Suprapubic skin (tissue), 4 donors: ENCODE results near the gene CD48. TPM values are rescaled to one million over a fixed set of nuclear protein-coding genes. Genes with fewer than 3 reads are reported as not detected.

Source experiments
- DNase-seq, 2 donors: peaks; one replicate each; pipeline ENCODE4 v3.0.0-alpha.2; 2019; ENCODE audit warnings: low spot score in 2 of 2
- H3K27ac ChIP-seq: fragments of 200-600 bp; sonication (generic); one replicate; pipeline ENCODE4 v1.5.1; 2019
- H3K27me3 ChIP-seq: fragments of 200-600 bp; sonication (generic); one replicate; pipeline ENCODE4 v1.5.1; 2019
- H3K36me3 ChIP-seq: fragments of 200-600 bp; sonication (generic); one replicate; pipeline ENCODE4 v1.5.1; 2019
- H3K4me1 ChIP-seq: fragments of 200-600 bp; sonication (generic); one replicate; pipeline ENCODE4 v1.5.1; 2019
- H3K4me3 ChIP-seq: fragments of 200-600 bp; sonication (generic); one replicate; pipeline ENCODE4 v1.5.1; 2019; ENCODE audit warnings: mild to moderate bottlenecking
- H3K9me3 ChIP-seq: fragments of 200-600 bp; sonication (generic); one replicate; pipeline ENCODE4 v1.5.1; 2019
- CTCF ChIP-seq, 2 donors: fragments of 200-600 bp in 1 of 2; fragments of 450-650 bp in 1 of 2; sonication (generic) in 1 of 2; IDR thresholded peaks; one replicate each; pipeline ENCODE4 v1.5.1; 2016 to 2019; ENCODE audit warnings: antibody characterized with exemption in 2 of 2, mild to moderate bottlenecking in 1 of 2, moderate library complexity in 1 of 2
- EP300 ChIP-seq: sonication (generic); formaldehyde crosslinking; IDR thresholded peaks from one replicate; pipeline ENCODE4 v1.6.1; 2017; ENCODE audit warnings: antibody characterized with exemption
- POLR2A ChIP-seq, 2 donors: fragments of 450-650 bp; IDR thresholded peaks; one replicate each; pipeline ENCODE4 v1.6.1; 2017; ENCODE audit warnings: antibody characterized with exemption in 2 of 2, mild to moderate bottlenecking in 2 of 2, moderate library complexity in 2 of 2
- POLR2AphosphoS5 ChIP-seq, 3 donors: sonication (generic); formaldehyde crosslinking; IDR thresholded peaks; one replicate each; pipeline ENCODE4 v1.6.1; 2017; ENCODE audit warnings: antibody characterized with exemption in 3 of 3
- WGBS: methylation state at CpG from one replicate; pipeline ENCODE4 v1.1.5; 2018; 5-methylcytosine and 5-hydroxymethylcytosine counted together
- total RNA-seq, 4 donors: library from RNA; depleted of rRNA; stranded (reverse); fragments of >200 nt; gene quantifications; one replicate each; pipeline ENCODE4 v1.1.0, GENCODE V29; 2016

The CD48 gene
- total RNA-seq, 4 donors from 2014 or later = 0.60 to 1.6 (median 1.0) TPM; not detected in 1

DNA sequence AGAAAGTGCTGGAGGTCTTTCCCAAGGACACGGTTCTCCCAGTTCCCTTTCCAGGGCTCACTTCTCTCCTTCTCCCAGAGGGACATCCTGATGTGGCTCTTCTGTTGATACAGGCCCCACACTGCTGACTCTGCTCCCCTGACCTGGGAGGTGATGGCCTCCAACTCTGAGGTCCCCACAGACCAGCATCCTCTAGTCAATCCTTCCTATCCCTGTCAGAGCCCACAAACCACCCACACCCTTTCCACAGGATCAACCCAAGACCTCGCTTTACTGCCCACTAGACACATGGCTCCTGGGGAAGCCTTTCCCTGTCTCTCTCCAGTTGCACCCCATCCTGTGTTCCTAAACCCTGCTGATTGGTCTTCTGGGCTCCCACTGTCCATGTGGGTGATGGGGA, 39.0 kb upstream of the CD48 start:
- no peaks in the 10 kb centered on the region for H3K36me3 ChIP-seq
- no peak overlapping the region for H3K27ac ChIP-seq
- no peak overlapping the region for H3K4me3 ChIP-seq
- no peaks in the 10 kb centered on the region for H3K4me1 ChIP-seq
- no peak for DNase-seq
- H3K27me3 ChIP-seq = no peaks in the 10 kb centered on the region
- WGBS = 83% methylated on average over 2 of the region's 2 CpGs
- TF ChIP-seq CTCF (IDR thresholded peaks at IDR 0.05) (no peak), EP300 (no peak), POLR2AphosphoS5 (IDR thresholded peaks at IDR 0.05) (no peak), POLR2A (IDR thresholded peaks at IDR 0.05) (no peak)
- no peaks in the 10 kb centered on the region for H3K9me3 ChIP-seq

DNA sequence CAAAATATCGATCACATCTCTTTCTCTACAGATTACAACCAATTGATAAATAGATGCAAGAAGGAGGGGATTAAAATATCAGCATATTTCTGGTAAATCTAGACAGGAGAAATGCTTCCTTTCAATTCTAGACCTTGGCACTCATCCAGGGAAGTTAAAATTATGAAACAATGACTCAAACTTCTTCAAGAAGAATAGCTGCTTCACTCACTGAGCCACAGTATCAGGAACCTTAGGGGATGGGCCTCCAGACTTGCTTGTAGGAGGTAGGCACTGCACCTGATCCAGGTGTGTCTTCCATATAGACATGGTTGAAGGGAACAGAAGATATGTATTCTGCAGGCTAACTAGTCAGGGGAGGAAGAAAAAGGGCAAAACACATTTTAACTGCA, 37.3 kb upstream of the CD48 start:
- H3K4me1 ChIP-seq = no peaks in the 10 kb centered on the region
- no peak overlapping the region for H3K27ac ChIP-seq
- H3K27me3 ChIP-seq = no peaks in the 10 kb centered on the region
- H3K9me3 ChIP-seq = no peaks in the 10 kb centered on the region
- H3K36me3 ChIP-seq = no peaks in the 10 kb centered on the region
- H3K4me3 ChIP-seq = no peak overlapping the region
- no peak for DNase-seq
- no peak for TF ChIP-seq POLR2A (IDR thresholded peaks at IDR 0.05)
- TF ChIP-seq POLR2AphosphoS5 (IDR thresholded peaks at IDR 0.05) = no peak
- no peak for TF ChIP-seq EP300
- no peak for TF ChIP-seq CTCF (IDR thresholded peaks at IDR 0.05)
- 91% methylated on average over 1 of the region's 1 CpG for WGBS

- TF ChIP-seq POLR2AphosphoS5 (IDR thresholded peaks at IDR 0.05) = no peak
- TF ChIP-seq CTCF (IDR thresholded peaks at IDR 0.05) = no peak
- TF ChIP-seq POLR2A (IDR thresholded peaks at IDR 0.05) = no peak
- TF ChIP-seq EP300 = no peak
These were observed 36.7 kb upstream of the CD48 start for GRCh38 chr1:160748181-160748877.

DNA sequence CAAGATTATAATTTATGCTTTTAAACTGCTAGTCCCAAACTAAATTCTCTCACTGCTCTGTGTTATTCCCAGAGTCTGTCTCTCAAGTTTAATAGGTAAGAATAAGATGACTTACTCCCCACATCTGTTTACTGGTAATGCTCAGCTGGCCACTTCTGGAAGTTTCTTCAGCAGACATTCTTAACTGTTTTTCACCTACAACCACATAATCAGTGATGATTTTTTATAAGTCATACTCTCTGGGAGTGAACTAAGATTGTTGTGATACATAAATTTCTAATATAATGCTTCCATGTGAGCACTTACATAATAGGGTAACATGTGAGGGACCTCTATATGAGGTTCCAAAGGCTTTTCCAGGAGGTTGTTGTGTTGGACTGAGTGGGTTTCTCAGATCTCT, 36.1 kb upstream of the CD48 start:
- no peak for TF ChIP-seq POLR2A (IDR thresholded peaks at IDR 0.05)
- TF ChIP-seq POLR2AphosphoS5 (IDR thresholded peaks at IDR 0.05) = no peak
- TF ChIP-seq CTCF (IDR thresholded peaks at IDR 0.05) = no peak
- no peak for TF ChIP-seq EP300
- Histone ChIP-seq H3K27ac (no peak overlapping the region), H3K4me1 (no peaks in the 10 kb centered on the region), H3K27me3 (no peaks in the 10 kb centered on the region), H3K36me3 (no peaks in the 10 kb centered on the region), H3K9me3 (no peaks in the 10 kb centered on the region), H3K4me3 (no peak overlapping the region)
- no peak for DNase-seq

More at GRCh38 chr1:160748181-160748877, 36.7 kb upstream of the CD48 start:
- no peak for DNase-seq
- H3K36me3 ChIP-seq = no peaks in the 10 kb centered on the region
- H3K4me1 ChIP-seq = no peaks in the 10 kb centered on the region
- WGBS = 83% methylated on average over 10 of the region's 10 CpGs
- no peaks in the 10 kb centered on the region for H3K9me3 ChIP-seq
- no peaks in the 10 kb centered on the region for H3K27me3 ChIP-seq
- no peak overlapping the region for H3K4me3 ChIP-seq
- H3K27ac ChIP-seq = no peak overlapping the region

DNA sequence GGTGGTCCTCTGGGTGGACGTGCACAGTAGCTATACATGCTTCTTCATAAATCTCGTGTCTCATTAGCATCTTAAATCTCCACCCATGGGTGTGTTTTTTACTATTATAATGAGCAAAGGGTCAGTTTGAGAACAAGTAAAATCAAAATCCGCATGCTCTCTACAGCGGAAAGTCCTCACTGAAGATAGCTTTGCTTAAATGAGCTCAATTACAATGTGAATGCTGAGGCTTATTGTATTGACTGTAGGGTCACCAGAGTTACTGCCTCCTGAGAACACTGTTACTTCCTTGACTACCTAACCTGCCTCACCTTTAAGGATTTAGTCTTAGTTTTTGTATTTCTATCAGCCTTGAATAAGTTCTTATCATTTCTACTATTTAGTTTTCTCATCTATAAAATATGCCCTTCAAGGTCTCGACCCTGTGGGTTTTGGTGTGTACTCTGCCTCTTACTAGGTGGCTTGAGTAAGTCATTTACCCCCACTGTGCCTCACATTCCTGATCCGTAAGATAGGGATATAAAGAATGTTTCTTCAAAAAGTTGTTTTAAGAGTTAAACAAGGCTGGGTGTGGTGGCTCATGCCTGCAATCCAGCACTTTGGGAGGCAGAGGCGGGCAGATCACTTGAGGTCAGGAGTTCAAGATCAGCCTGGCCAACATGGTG, 35.3 kb upstream of the CD48 start:
- WGBS = 83% methylated on average over 7 of the region's 7 CpGs
- Histone ChIP-seq H3K4me3 (no peak overlapping the region), H3K4me1 (no peaks in the 10 kb centered on the region), H3K27me3 (no peaks in the 10 kb centered on the region), H3K27ac (no peak overlapping the region), H3K9me3 (no peaks in the 10 kb centered on the region), H3K36me3 (no peaks in the 10 kb centered on the region)
- no peak for TF ChIP-seq POLR2AphosphoS5 (IDR thresholded peaks at IDR 0.05)
- no peak for TF ChIP-seq CTCF (IDR thresholded peaks at IDR 0.05)
- no peak for DNase-seq
